ENCODE measurements around the gene ZNF827.
A peak's percentile ranks its signal among the peaks of the same experiment; 100 is the strongest.
"Not testable (repeated sequence)": the region's sequence is repeated elsewhere in the genome, so short reads cannot be mapped to it uniquely, and the experiment has no call there.

Gene ZNF827

DNA sequence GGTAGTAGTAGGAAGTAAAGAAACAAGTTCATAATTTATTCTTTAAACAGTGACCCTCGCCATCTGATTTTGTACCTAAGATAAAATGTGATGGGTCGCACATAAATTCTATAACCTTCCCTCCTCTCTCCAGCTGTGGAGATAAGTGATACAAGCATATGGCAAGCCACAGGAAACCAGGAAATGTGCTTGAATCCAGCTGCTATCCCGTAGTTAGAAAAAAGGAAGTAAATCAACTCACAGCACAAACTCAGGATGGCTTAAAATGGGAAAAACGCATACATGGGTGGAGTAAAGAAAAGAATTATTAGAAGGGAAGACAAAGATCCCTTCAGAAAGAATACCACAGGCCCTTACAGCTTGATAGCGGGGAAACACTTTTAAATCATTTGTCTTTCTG lies 78.2 kb downstream of the ZNF827 start:
- DNase-seq, result no peak

DNA sequence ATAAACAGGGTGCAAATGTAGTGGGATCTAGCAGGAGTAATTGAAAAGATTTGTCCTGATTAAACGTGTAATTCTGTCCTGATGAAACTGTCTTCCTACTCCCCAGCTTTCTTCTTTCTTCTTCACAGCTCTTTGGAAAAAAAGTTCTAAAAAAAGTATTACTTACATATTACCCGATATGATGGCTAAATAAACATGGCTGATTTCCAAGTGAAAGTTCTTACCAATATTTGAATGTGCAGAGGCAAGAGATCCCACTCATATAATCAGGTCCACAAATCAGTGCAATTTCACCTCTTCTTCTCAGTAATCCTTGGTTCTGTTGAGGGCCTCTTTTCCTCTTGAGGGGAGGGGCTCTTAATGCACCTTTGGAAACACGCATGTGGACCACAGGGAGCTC lies 78.7 kb downstream of the ZNF827 start:
- no peak for DNase-seq

DNA sequence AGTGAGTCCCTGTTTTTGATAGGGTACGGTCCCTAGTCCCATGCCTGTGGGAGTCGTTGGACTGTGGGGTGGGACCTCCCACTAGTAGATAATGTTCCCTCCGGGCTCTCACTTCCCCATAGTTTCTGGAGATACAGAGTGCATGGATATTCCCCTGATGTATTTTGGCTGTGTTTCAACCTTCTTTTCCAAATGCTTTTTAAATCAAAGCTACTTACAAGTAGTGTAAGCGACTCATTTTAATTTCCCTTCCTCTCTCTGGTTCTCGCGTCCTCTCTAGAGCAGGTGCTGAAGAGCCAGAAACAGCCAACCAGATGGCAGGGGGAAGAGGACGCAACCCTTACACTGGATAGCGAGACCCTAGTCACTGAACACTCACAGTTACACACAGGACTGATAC lies 79.2 kb downstream of the ZNF827 start:
- DNase-seq, result no peak

DNA sequence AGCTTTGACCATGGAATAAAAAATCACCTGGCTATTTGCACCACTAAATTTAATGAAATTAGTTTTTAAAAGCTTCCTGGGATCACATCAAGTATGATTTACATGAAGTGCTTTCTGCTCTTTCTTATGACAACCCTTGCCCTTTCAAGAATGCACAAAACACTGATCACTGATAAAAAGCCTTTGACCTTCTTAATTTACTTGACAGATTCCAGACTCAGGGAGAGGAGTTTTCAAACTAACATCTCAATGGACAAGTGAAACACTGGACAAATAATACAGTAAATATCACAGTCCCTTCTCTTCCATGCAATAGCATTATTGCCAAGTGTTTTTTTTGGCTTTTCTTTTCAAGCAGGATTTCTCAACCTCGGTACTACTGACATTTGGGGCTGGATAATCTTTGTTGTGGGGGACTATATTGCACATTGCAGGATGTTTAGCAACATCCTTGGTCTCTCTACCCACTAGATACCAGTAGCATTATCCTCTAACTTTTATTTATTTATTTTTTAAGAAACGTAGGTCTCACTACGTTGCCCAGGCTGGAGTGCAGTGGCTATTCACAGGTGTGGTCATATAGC lies 86.3 kb downstream of the ZNF827 start:
- DNase-seq, result no peak

DNA sequence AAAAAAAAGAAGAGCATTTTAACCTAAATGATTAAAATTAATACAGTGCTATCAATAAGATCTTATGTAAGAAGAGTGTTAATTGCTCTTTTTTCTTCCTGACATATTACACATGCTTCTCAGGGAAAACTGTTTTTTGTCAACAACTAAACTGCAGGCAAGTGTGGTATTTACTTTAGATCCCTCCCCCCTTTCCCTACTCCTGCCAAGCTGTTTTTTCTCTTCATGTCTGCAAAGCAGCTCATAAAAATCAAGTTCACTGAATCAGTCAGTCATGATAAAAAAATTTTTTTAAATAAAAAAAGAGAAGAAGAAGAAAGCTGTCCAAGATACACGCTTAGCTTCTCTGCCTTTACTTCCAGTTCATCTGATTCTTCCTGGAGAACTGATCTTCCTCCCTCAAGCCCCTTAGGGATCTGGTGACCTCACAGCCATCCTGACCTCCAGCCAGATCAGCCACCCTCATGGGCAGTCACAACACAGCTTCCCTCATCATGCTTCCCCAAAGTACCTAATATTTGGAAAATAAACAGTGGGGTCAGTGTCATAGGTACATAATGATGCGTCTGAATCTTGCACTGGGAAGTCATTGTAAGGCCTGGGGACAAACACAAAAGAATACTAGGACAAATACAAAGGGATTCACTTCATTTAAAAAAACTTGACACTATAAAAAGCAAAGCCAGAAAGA lies 87.0 kb downstream of the ZNF827 start:
- DNase-seq, result no peak

DNA sequence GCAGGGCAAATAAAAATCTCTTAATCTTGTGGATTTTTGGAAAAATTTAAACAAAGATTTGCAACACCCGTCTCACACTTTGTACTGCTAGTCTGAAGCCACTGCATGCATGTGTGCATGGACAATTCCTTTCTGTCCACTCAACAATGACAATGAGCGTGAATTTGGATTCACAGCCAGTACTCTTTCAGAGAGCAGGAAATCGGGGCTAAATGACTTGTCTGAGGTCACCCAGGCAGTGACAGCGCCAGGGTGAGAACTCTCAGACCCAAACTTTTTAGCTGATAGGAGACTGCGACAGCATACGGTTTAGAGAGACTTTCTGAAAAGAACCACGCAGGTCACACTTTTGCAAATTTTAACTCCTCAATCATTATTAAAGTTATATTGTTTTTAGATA lies 90.9 kb downstream of the ZNF827 start:
- DNase-seq, result no peak

DNA sequence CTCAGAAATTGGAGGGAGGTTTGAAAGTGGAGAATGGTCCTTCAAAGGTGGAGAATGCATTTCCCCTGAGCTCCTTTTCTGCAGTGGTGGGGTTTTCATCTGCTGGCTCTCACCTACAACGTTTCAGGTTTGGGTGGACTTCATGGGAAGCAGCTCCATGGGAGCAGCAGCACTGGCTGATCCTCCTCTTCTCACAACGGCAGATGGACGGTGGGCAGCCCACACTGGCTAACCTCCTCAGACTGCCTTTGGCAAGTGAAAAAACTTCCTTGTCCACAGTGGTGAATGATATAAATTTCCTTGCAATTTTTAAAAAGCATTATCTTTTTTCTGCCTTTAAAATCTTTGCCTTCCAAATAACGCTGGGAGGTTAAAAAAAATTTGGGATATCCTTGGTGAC lies 93.5 kb downstream of the ZNF827 start:
- DNase-seq, result no peak

DNA sequence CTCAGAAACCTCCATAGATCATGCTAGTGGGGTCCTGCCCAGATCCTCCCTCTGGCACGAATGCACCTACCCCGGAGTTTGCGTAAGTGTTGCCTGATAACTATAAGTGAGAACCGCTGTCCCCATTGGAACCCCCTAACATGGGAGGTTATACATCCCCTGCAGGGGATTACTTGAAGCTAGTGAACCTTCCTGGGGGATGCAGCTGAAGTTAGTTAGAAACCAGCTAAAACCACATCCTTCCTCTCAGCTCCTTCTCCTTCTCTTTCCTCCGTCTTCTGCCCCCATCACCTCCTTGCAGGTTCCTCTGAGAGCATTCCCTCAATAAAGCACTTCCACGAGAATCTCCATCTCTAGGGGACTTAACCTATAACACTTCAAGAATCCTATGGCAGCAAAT lies 95.0 kb downstream of the ZNF827 start:
- DNase-seq, result no peak

DNA sequence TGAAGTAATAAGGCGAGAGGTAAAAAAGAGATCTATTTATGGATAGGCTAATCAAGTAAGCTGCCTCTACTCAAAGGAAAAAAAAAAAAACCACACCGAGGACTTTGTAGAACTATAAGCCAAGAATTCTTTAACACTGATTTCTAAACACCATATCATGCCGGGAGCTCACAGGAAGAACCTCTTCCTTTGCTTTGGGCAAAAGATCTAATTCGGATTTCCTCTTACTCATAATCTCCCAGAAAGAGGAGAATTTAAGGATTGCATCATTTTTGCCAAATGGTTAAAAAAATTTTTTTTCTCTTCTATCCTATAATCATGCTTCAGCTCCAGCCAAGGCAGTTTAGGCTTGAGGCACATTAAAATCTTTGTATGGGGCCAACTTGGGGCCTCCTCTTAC lies 95.5 kb downstream of the ZNF827 start:
- DNase-seq, result no peak

DNA sequence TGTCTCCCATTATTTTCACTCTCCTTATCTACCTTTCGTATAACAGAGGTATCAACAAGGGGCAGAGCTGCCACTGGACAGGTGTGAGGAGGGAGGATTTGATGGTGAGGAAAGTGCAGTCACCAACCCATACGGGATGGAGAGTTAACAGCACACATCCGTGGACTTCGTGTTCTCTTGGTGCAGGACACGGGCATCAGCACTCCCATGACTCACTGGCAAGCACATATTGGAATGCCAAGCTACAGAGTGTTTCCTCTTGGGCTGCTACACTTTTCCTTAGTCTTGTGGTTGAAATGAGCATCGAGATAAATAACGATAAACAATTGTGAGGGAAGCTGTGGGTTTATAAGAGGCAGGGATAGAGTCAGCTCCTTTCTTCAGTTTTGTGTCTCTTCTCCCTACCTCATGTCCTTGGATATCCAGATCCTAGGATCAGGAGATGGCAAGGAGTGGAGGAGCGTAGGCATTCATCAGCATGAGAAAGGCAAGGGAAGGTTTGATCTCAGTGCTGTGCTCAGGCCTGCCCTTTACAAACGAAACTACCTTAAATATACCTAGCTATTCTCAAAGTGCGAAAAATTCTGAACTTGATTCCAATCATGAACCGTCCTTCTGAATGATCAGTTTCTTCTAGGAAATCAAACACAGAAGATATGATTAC lies 96.3 kb downstream of the ZNF827 start:
- no peak for DNase-seq

DNA sequence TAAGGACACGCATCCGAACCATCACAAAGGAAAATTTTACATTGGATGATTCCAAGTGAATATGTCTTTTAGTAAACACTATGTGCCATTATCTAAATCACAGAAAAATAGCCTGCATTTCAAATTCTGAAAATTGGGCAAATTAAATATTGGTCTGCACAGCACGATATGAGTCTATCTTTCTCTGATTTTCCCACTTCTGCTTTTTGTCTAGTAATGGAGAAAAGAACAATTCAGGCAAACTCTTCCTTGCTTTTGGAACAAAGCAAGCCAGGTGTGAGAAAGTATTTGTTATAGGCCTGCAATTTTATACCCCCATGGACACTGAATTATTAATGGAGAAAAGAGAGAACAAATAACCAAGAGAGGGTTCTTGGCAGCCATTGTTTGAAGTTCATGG lies 97.8 kb downstream of the ZNF827 start:
- DNase-seq, result no peak

DNA sequence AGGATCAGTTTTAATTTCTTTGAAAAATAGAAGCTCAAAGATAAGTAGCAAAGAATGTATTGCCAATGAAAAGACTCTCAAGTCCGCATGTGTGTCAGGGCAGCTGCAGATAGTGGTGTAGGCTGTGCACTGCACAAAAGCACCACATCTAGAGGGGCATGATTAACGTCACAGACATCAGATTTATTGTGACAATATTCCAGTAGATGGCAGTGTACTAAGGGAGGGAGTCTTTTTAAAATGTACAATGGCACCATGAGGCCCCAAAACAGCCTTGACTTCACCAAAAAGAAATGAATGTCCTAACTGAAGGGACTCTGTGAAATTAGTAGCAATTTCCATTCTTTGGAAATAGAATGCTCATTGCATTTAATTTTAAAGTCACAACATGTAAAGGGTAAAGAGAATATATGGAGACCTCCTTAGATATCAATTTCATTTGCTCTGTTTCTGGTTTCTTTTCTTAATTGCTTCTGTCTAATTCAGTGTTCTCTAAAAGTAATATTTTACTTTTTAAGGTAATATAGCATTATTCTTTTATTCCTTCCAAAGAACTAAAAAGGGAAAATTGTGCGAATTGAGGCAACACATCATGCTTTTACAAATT lies 98.4 kb downstream of the ZNF827 start:
- peak; percentile 10 for DNase-seq

DNA sequence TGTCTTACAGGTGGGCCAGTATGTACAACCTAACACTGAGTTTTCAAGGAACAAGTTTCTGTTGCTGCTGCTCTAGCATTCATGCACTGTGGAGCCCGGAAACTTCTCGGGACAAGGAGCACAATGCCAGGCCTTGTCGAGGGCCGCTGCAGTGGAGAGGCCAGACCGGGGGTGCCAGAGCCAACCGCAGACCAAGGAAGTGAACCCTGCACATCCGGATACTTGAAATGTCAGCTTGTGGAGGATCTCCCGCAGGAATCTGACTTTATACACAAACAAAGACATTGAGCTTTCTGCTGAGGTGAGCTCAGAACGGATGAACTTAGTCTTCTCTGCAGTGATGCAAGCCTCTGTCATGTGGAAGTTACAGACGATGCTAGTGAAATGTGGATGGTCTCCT lies 99.5 kb downstream of the ZNF827 start:
- DNase-seq, result no peak

DNA sequence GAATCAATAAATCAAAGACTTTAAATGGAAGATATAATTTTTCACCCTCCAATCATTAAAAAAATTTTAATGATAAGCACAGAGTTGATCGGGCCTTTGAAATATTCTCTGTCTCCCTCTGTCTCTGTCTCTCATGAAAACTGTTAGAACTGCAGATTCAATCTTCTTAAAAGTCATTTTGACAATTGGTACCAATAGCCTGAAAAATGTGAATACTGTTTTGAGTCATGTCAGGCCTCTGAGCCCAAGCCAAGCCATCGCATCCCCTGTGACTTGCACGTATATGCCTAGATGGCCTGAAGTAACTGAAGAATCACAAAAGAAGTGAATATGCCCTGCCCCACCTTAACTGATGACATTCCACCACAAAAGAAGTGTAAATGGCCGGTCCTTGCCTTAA lies 106.2 kb downstream of the ZNF827 start:
- not testable (repeated sequence) for DNase-seq

DNA sequence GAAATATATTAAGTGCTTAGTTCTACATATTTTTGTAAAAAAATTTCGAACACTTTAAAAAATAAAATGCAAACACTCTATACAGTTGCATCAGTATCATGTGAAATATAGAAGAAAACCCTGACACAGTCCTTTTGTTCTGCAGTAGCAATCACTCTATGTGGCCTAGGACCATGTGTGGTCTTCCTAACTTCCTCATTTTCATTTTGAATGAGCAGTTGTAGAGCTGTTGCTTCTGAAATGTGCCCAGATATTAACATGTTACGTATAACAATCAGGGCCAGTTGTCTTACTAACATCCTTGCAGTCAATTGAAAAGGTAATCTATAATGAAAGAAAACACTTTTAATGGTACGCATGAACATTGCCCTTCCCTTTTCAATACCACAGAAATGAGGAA lies 107.9 kb downstream of the ZNF827 start:
- DNase-seq, result no peak

DNA sequence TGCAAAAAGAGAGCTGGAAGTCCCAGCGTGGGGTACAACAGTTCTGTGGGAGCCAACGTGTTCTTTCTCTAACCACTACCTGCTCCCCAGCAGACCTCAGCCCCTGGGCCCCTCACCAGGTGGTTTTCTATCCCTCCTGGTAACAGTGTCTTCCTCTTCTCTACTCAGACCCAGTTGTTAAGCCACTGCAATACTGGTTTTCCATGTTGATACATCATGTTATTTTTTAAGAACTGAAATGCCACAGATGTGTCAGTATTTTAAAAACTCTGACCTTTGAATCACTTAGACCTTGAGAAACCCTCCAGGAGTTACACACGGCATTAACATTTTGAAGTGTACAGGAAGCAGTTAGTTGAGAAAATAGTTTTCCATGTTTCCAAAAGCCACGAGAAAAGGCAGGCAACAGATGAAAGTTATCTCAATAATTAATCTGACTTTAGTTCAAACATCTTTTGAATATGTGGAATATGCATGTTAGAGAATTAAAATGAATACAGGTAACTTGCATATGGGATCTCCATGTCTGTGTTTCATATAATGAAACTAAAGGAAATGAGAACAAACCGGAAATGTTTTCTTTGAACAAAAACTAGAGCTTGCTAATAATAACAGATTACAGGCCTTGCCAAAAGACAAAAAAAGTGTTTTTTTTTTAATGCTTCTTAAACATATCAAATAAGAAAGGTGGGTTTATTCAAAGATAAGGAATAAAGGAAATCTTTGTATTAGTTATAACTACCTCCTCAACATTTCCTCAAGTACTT lies 108.8 kb downstream of the ZNF827 start:
- DNase-seq, result no peak

DNA sequence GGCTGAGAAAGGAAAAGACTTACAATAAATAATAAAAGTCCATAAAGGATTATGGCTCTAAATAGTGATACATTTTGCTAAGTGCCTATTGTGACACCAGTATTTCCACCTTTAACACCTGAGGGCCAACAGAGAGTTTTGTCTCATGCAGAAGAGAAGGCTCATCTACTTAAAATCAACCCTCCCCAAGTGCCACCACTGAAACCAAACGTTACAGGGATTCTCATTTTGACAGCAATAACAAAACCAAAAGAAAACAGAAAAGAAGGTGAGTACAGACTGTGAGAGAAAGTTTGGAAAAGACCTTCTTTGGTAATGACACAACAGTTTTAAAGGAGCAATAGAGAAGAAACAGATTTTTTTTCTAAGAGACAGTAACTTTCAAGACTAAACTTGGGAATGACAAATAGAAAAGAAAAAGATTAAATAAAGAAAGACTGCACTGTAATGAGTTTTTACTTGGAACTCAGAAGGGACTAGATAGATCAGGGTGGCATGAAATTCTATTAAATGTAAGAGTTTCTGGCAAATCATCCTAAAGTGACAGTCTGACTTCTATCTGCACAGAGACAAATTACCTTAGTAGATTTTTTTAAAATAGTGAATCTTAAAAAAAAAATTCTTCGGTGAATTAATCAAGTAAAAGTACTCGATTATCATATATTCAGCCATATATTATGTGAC lies 109.7 kb downstream of the ZNF827 start:
- DNase-seq, result no peak

DNA sequence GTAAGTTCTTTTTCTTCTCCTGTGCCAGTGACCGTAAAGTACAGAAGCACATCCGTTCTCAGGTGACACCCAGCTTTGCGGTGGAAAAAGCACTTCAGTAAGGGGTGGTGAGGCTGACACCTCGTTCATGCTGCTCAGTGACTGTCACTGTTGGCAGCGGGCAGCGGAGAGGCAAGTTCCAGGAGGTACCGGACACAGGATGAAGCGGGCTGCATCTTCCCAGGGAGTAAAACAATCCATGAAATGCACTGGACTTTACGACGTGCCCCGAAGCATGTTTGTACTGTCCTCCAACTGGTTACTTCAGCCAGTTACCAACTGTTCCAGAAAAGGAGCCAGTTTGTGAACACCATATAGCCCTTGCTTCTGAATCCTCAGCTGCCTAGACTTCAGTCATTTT lies 110.7 kb downstream of the ZNF827 start:
- no peak for DNase-seq

DNA sequence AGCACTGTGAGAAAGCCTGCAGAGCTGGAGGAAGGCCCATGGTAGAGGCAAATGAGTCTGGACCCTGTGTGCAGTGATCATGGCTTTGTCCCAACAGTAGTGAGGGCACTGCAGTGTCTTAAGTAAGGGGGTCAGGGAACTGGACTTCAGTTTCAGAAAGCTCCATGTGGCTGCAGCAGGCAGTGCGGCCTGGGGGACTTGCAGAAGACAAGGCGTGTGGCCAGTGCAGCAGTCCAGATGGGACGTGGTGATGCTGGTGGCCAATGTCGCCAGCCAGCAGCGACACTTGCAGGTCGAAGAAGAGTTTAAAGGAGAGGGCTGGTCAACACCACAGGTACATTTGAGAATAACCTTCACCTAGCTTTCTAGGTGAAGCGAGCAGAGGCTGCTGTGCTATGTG lies 113.4 kb downstream of the ZNF827 start:
- no peak for DNase-seq

DNA sequence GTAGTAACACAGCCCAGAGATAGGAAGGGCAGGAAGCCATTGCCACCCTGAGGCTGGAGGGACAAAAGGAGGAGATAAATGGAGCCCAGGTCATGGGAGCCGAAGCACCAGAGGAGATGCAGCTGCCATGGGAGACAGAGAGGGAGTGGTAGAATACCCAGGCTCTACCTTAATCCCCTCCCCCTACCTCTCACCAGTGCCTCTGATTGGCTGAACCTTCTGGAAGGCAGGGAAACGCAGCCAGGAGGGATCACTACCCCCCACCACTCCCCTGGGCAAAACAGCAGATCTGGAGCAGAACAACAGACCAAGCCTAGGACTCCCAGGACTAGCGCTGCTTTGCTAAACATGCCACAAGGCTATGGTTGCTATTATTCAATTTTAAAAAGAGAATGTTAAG lies 114.2 kb downstream of the ZNF827 start:
- no peak for DNase-seq

DNA sequence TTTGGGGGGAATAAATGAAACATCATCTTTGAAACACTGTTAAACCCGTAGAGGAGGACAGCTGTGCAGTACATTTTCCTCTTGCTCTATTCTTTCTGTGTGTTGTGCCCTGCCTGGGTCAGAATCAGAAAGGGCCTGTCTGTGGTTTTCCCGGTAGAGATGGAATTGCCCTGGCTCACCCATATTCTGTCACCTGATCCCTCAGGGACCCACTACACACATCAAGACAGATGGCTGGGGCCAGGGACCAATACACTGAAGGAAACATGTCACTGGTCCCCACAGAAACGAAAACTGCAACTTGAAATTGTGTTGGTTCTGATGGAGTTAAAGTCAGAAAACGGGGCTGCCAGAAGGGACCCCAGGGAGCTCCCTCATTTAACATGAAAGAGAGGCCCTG lies 114.9 kb downstream of the ZNF827 start:
- DNase-seq, result no peak

DNA sequence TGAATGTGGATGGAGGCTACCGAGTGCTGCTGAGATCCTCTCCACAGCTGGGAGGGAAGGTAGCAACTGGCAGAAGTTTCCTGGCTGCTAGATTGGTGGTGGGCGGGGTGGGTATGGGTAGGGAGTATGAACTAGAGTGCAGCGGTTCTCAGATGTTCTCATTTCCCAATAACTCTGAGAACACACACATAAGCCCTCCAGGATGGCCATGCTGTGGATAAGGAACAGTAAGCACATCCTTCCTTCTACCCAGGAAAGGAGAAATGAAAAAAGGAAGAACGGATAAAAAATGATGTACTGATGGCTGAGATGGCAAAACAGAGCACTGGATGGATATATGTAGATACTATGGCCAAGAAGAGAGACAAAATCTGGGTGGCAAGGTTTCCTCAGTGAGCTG lies 116.0 kb downstream of the ZNF827 start:
- DNase-seq, result no peak

DNA sequence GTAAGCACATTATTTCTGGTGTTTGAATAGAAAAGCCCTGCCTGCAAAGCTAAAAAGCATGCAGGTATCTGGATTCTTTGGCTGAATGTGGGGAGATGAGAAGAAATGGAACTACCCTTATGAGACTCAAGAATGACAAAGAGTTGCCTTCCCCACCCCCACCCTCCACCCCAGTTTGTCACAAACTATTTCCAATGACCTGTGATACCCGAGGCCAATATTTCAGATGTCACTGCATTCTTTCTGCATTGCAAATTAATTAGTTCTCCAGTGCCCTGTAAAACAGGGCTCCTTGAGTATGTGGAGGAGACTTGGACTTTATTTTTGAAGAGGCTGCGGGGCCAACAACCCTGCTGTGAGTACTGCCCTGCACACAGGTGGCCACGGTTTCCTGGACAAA lies 116.4 kb downstream of the ZNF827 start:
- DNase-seq, result no peak
